CMK (cell line): ENCODE data around the gene WIPF2.
A peak's percentile ranks its signal among the peaks of the same experiment; 100 is the strongest.

Experiments used
- DNase-seq: peaks from one replicate; pipeline ENCODE4 v3.0.0-alpha.2; 2010; ENCODE audit warnings: low read depth

WIPF2 gene

DNA sequence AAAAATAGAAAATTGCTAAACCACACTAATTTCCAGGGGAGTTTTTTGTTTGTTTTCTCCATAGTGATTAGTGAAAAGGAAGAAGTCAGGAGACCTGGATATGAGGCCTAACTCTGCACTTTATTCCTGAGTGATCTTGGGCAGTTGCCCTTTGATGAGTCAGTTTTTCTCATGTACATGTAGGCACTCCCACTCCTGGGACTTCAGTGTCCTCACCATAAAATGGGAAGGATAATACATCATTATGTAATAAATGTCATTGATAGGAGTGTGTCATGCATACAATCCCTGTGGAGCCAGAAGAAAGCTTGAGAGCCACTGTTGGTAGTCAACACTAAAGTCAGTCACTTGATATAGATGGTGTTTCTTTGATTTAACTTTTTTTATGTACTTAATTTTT lies 32.5 kb downstream of the WIPF2 start:
- DNase-seq: no peak

DNA sequence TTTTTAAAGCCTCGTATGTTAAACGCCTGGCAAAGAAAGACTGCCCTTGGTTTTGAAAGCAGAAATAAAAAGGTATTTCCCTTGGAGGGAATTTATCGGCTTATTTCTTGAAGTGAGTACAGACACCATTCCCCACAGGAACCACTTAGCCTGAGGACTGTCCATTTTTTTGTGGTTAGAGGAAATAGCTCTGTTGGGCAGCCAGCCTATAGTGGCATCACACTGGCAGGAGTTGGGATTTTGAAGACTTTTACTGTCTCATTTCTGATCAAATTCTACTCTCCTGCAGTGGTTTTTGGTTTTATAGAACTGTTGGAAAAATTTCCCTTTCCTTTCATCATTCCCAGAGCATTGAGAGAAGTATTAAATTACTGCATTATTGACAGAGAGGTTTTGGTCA lies 34.5 kb downstream of the WIPF2 start:
- no peak for DNase-seq

DNA sequence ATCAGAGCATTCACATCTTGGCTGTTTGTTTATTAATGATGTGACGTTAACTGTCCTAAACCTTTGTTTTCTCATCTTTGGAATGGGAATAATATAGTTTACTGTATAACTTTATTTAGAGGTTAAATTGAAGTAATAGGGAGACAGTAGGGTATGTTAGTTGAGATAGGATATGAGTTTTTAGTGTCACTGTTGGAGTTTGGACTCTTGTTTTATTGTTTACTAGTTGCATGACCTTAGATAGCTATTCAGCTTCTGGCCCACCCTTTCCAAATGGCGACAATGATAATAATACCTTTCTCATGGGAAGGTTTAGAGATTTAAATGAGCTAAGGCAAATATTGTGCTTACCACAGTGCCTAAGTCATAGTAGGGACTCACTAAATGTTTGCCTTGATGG lies 40.4 kb downstream of the WIPF2 start:
- DNase-seq: no peak

DNA sequence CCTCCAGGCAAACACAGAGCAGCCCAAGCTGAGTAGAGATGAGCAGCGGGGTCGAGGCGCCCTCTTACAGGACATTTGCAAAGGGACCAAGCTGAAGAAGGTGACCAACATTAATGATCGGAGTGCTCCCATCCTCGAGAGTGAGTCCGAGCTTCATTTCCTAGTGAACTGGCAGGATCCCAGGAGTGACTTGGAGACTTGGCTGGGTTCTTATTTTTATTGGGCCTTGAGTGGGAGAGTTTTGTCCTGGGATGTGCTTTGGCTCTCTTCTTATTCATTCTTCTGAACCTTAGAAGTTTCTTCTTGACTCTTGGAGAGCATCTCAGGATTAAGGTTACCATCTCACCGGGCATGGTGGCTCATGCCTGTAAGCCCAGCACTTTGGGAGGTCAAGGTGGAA lies 41.4 kb downstream of the WIPF2 start:
- DNase-seq: no peak

DNA sequence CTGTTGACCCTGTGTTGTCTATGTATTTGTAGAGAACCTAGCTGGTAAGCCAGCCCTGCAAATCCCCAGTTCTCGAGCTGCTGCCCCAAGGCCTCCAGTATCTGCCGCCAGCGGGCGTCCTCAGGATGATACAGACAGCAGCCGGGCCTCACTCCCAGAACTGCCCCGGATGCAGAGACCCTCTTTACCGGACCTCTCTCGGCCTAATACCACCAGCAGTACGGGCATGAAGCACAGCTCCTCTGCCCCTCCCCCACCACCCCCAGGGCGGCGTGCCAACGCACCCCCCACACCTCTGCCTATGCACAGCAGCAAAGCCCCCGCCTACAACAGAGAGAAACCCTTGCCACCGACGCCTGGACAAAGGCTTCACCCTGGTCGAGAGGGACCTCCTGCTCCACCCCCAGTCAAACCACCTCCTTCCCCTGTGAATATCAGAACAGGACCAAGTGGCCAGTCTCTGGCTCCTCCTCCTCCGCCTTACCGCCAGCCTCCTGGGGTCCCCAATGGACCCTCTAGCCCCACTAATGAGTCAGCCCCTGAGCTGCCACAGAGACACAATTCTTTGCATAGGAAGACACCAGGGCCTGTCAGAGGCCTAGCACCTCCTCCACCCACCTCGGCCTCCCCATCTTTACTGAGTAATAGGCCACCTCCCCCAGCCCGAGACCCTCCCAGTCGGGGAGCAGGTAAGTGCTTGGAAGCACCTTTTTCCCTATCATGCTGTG lies 45.5 kb downstream of the WIPF2 start:
- DNase-seq: no peak

DNA sequence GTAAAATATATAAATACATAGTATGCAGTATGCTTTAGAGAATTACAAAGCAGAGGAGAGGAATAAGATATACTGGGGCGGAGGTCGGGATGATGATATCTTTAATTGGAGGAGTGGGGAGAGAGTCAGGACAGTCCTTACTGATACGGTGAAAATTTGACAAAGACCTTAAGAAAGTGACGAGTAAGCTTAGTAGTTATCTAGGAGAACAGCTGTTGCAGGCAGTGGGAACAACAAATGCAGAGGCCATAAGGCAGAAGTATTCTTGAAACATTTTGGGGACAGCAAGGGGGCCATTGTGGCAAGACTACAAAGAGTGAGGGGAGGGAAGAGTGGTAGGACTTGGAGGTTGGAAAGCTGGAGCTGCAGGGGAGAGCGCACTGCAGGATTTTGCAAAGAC lies 46.2 kb downstream of the WIPF2 start:
- DNase-seq: no peak

DNA sequence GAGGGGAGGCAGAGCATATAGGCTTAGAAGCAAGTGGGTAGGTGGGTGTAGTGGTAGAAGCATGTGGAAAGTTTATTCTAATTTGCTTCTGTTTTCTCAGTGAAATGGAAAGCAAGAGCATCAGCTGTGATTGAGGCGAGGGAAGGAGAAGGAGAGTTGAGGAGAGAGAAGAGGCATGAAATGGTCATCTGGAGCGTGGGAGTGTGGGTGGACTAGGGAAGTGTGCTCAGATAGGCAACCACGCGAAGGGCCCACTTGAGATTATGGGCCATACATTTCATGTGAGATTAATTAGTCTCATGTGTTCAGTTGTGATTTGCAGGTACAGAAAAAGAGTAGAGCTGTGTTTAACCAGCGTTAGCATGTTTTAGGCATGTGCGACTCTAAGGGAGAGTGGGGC lies 47.8 kb downstream of the WIPF2 start:
- no peak for DNase-seq

DNA sequence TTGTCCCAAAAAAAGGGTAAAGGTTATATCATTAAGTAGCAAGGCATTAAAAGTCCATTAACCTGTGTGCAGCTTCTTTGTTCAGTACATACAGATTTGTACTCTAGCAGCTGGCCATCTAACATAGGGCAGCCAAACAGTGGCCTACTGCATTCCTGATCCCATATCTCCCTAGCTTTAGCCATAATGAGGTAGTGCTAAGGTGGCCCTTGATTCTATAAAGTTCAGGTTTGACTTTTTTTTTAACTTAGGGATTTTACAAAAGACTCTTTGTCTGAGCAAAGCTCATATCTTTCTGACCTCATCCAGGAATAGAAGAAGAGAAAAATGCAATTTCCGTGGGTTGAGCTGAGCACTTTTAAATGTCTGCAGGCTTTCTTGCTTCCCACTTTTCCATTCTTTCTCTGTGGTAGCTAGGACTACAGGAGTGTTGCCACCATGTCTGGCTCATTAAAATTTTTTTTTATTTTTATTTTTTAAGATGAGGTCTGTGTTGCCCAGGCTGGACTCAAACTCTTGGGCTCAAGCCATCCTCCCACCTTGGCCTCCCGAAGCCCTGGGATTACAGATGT lies 49.1 kb downstream of the WIPF2 start:
- no peak for DNase-seq

DNA sequence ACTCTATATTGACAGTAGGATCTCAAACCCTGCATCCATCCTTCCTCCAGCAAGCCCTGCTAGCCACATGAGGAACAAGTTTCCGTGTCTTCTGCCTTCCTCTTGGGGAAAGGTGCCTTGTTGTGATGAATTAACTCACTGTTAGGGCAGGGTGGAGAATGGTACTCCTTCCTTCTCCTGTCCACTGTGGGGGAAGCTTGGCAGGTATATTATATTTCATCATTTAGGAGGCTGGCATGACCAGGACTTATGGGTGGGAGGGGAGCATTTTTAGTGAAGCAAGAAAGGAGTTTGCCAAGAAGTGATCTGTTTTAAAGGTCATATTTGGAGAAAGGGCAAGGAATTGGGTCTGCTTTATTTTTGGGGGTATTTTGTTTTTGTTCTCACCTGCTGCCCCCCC lies 59.3 kb downstream of the WIPF2 start:
- no peak for DNase-seq

DNA sequence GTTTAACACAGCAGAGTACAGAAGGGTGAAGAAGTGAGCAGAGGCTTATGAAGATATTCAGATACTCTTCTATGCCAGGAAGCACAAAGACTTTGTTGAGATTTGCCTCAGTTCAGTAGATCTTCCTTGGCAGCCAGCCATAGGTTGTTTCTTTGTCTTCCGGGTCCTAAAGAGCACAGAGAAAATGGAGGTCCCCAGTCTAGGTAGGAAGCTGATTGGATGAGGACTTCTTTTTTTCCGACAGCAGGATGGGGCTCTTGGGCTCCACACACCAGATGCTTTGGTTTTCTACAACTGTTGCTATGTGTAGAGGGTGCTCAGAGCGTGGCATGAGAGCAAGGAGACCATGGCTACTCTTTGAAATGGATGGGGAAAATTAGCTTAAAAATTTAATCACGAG lies 60.3 kb downstream of the WIPF2 start:
- DNase-seq: no peak

DNA sequence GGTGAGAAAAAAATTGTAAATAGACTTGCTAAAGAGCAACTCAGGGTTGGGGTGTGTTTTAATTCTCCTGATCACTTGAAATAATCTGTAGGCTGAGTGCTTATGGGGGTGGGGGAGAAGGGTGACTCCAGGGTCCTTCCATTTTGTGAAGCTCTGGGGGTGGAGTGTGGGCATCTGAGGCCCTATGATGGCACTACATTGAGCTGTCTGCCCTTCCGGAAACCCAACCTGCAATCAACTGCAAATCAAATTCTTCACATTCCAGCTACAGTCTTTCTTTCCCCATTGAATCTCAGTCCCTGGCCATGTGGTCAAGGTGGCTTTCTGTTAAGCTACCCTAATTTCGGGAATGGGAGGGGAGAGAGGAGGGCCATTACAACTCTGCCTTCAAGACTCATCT lies 62.6 kb downstream of the WIPF2 start:
- no peak for DNase-seq

DNA sequence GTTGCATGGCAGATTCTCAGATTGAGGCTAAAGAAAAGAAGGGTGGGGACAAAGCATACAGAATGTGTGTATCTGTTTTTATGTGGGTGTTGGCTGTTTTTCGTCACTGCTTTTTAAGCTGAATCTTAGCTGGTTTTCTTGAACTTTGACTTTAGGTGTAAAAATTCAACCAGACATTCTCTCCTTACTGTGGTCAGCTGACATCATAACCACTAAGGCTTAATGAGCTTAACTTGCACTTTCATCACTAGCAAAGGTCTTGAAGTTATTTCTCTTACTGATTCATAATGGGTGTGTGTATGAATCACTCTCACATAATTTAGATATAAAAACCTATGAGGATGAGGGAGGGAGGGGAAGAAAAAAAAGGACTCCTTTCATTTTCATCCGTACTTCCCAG lies 64.6 kb downstream of the WIPF2 start:
- no peak for DNase-seq

DNA sequence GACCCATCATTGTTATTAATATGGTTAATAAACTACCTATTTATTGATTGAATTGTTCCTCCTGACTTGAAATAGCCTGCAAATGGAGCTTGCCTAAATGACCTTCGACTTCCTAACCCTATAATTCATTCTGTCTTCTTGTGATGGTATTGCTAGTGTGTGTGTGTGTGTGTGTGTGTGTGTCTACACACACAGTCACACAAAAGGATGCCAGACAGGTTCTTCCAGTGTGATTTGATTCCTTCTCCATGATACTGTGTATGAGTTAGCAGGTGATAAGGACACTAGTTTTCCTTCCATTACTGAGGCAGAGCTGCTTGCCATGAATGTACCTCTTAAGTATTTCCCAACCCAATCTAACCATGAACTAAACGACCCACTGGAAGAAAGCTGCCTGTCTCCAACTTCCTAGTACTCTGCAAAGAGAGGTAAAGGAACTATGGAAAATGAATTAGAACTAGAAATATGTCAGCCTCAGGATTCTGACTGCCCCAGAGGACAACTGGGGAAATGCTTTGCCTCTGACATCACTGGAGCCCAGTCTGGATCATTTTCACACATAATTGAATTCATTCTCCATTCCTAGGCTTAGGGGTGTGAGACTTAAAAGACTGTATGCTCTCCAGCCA lies 65.1 kb downstream of the WIPF2 start:
- DNase-seq: no peak

DNA sequence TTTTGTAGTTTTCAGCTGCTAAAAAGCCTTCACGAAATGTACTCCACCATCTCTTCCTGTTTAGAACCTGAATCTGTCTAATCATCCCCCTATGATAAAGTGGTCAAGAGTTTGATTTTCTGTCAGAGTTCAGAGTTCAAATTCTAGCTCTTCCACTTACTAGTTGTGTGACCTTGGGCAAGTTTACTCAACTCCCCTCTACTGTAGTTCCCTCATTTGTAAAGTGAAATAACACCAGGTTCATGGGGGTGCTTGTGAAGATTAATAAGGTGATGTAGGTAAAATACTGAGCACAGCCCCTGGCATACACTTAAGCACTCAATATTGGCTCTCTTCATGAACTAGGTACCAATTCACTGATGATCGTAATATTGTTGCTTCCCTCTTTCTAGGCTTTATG lies 67.4 kb downstream of the WIPF2 start:
- no peak for DNase-seq

DNA sequence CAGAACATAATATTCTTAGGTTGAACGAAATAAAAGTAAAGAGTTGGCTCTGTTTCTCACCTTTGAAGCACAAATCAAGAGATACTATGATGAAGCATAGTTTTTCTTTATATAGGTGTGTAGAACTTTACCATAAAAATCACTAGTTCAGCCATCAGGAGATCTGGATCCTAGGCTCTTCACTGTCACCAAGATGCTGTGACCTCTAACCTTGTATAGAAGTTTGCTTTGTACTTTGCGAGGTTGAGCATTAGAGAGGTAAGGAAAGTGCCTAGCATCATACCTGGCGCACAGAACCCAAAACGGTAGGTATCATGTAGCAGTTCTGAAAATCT lies 68.0 kb downstream of the WIPF2 start:
- no peak for DNase-seq

DNA sequence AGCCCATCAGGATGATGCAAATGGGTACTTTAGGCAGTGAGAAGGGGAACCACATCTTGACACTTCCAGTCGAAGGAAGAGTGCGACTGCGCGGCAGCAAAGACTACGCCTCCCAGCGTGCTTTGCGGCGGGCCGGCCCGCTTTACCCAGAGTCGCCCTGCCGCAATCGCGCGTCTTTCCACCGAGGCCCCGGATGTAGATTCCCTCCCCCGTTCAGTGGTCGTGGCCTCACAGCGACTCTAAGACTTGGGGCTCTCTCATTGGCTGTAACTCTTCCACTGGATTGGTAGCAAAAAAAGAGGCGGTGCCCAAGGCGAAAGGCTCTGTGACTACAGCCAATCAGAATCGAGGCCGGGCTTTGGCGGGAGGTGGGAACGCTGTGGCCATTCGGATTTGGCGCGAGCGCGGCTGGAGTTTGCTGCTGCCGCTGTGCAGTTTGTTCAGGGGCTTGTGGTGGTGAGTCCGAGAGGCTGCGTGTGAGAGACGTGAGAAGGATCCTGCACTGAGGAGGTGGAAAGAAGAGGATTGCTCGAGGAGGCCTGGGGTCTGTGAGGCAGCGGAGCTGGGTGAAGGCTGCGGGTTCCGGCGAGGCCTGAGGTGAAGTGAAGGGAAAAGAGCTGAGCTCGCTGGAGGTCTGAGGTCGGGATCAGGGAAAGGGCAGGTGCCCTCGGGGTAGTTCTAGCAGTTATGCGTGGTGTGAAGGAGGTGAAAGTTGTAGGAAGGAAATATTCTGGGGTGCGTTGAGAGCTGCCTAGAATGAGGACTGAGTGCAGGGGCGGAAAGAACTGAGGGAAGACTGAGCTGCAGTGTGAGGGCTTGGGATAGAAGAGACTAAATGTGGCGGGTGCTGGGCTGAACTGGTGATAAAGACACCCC lies 68.6 kb downstream of the WIPF2 start, which contains the start of gene CDC6:
TSS of gene CDC6 (plus strand) at position 386 of the 876 bp plus-strand sequence. CDS start 1,542 bp downstream, outside the sequence.
- peak; percentile 96 for DNase-seq

DNA sequence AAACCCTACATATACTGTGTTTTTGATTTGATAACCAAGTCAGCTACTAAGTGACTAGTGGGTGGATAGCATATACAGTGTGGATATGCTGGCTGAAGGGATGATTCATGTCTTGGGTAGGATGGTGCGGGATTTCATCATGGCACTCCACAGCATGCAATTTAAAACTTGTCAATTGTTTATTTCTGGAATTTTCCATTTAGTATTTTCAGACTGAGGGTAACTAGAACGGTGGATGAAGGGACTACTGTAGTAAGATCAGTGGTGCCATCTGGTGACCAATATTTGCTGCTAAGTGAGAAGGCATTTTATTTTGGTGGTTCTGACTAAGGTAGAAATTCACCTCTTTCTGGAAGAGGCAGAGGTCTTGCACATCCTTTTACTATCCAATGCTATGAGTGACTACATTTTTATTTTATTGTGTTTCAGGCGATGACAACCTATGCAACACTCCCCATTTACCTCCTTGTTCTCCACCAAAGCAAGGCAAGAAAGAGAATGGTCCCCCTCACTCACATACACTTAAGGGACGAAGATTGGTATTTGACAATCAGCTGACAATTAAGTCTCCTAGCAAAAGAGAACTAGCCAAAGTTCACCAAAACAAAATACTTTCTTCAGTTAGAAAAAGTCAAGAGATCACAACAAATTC lies 71.7 kb downstream of the WIPF2 start:
- no peak for DNase-seq

DNA sequence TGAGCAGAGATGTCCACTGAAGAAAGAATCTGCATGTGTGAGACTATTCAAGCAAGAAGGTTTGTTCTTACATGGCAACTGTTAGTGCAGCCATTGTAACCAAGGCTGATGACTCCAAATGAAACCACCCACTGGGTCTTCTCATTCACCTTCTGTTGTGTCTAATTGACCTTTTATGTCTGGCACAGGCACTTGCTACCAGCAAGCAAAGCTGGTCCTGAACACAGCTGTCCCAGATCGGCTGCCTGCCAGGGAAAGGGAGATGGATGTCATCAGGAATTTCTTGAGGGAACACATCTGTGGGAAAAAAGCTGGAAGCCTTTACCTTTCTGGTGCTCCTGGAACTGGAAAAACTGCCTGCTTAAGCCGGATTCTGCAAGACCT lies 72.2 kb downstream of the WIPF2 start:
- DNase-seq: no peak

DNA sequence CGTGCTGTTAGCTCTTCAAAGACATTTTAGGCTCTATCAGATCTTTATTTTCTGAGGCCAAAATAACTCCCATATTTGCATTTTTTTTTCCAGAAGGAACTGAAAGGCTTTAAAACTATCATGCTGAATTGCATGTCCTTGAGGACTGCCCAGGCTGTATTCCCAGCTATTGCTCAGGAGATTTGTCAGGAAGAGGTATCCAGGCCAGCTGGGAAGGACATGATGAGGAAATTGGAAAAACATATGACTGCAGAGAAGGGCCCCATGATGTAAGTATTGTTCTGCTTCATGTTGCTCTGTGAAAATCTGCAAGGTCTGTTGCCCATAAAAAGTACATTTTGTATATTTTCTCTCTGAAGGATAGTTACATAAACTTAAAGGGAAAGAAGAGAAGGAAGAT lies 74.3 kb downstream of the WIPF2 start:
- DNase-seq: no peak

DNA sequence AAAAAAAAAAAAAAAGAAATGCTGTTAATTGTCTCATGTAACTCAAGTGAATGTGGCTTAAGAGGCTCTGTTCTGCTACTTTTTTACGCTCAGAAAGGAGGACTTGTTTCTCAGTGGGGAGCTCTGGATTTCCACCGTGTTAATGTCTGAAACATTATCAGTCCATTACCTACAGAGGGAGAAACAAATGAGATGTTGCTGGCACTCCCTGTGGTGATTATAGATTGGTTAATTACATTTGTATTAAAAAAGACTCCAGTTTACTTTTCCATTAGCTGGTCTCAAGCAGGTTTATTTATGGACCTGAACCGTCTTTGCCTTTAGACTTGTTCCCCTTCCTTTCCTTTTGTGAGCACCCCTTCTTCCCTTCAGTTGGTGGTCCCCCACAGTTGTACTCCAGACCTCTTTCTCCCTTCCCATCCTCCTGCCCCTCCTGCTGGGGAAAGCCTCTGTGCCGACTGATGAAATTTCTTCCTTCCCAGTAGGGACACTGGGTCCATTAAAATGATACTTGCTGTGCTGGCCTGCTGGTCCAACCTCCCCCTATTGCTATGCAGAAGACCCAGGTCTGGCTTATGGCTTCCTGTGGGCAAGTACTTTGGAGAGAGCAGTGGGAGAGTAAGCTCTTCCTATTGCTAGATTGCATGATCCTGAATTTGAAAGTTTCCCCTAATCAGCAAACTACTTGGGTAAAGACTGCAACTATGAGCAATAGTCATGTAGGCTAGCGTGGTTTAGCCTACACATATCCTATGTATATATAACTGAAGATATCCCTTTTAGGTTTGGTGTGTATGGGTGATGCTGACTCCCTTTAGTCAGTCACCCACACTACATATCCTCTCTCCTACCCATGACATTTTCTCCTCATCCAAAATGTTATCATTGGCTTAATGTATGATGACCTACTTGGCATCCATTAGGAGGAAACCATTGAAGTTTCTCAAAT lies 76.7 kb downstream of the WIPF2 start:
- no peak for DNase-seq

DNA sequence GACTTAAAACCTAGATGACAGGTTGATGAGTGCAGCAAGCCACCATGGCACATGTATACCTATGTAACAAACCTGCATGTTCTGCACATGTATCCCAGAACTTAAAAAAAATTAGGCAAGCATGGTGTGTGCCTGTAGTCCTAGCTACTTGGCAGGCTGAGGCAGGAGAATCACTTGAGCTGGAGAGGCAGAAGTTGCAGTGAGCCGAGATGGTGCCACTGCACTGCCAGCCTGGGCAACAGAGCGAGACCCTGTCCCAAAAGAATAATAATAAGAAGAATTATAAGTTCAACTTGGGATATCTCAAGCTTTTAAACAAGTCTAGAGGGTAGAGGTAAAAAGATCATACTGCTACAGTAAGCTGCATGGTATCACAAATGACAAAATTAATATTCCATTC lies 78.4 kb downstream of the WIPF2 start:
- no peak for DNase-seq
